CD4-positive, alpha-beta T cell treated with Interleukin-6 for 4 hours (primary cell): Measurements from ENCODE around the gene CD46.
A peak's percentile ranks its signal among the peaks of the same experiment; 100 is the strongest.

Experiments used
- DNase-seq: peaks from one replicate; pipeline ENCODE4 v3.0.0-alpha.2; 2020; ENCODE audit warnings: mixed read lengths

CD46 gene

DNA sequence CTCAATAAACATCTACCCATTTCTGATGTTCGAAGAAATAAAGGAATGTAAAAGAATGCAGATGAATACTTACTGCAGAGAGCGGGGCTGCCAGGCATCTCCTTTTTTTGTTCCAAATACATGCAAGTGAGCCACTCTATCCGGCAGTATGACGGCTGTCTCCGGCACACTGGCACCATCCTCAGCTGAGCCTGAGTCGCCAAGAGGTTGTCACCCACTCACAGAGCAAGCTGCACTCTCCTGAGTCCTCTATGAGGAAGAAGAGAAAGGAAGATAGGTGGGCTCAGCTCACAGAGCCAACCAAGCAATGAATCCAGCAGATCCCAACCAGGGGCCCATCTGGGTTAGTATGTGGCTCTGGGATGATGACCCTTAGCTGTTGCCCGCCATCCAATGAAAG is 65.3 kb downstream of the CD46 start:
- DNase-seq: no peak

DNA sequence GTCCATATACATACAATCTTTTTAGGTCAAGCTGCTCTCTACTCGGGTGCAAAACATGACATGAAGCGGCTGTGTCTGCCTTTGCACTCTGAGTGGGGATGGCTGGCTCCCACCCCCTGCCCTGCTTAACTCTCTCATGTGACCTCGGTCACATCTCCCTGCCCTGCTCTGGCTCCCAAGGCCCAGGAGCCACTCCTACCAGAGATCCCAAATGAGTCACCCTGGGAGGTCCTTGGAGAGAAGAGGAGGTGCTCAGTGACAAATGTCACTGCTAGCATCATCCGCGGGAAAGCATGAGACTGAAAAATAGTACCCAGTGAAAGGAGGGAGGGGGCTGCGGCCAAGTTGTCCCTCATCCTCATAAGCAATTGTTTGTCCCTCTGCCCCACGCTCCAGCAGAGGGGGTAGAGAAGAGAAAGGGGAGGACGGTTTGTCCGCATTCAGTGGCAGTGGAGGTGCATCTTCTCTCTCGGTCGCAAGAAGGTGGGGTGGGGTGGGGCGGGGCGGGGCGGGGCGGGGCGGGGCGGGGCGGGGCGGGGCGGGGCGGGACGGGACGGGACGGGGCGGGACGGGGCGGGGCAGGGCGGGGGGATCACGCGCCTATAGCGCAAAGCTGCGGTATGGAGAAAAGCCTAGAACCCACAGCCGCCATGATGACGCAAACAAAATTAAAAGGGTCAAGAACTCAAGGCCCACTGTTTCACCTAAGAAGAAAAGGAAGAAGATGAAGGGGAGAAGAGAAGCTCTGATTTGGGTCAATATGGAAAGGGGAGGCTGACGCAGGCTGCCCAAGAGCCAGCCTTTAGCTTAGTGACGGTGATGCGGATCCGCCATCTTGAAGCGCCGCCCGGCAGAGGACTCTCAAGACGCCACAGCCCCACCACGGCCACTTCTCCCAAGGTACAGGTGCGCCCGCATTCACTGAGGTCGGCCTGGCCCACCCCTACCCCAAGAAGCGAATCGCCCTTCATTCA is 66.2 kb downstream of the CD46 start:
- no peak for DNase-seq

DNA sequence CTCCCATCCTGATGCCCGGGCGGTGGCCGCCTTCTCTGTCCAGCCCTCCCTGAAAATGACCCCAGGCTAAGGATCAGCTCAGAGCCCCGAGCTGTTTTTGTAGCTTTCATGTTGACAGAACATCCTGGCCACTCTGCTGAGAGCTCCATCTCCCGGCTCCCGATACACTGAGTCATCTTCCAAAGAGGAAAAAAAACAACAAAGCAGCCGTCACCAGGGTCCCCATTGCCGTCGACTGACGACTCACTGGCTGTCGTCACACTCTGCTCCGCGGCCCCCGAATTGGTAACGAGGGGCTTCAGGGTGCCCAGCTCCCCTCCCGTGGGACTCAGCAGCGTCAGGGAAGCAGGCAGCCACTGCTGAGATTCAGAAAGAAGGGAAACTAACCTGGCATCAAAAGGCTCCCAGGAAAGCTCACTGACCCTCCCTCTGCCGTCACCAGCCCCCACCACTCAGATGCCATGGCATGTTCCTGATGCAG is 67.2 kb downstream of the CD46 start:
- DNase-seq: no peak

DNA sequence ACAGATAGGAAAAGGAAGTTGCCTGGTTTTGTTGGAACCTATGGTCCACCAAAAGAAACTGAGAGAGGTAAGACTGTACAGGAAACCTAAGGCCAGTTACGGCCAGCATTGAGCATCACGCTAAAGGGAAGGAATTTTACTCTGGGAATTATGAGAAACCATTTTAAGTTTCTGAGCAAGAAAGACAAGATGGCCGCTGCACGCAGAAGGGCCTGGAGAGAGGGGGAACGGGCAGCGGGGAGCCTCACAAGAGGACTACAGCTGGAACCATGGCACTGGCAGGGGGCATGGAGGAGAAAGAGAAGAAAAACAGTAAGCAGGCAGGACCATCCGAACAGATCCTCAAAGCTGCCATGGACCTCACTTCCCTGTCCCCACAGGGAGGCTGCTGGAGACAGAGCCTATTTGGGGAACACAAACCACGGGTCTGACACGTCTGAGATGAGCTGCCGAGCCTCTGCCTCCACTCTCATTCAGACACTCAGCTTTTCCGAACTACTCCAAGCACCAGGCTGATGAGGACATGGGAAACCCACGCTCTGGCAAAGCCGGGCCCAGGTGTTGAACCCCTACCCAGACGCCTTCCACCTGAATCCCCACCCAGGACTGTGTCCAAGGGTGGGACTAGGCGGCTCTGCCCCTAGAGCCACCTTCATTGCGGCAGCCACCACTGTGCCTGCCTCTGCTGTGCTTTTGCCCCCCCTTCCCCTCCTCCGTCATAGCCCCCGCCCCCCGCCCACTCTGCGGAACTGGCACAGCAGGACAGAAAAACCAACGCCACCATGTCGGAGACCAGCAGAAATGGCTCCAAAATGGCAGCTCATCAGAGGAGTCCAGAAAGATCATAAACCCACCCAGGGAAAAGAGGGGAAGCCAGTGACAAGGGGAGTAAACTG is 69.0 kb downstream of the CD46 start:
- DNase-seq: no peak

DNA sequence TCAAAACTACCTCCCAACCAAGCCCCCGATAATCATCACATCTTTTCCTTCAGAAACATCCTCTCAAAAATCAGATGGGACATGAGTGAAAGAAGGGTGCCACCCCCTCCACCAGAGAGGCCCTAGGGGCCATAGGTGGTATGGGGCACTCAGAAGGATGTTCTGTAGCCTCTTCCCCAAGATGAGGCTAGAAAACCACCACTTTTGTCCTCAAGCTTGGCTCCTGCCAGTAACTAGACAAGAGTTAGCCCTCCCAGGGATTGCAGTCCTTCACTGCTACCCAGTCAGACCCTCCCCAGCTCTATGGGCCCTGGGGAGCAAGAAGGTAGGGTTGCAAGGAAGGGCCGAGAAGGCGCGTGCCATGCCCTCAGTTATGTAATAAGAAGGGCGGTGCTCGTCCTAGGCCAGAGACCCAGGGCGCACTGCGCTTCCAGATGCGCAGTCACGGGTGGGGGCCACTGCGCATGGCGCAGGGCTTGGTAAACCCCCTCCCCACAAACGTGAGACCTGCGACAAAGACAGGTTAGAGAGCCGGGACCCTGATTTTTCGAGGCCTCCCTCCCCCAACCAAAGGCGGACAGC is 69.7 kb downstream of the CD46 start:
- DNase-seq: no peak

DNA sequence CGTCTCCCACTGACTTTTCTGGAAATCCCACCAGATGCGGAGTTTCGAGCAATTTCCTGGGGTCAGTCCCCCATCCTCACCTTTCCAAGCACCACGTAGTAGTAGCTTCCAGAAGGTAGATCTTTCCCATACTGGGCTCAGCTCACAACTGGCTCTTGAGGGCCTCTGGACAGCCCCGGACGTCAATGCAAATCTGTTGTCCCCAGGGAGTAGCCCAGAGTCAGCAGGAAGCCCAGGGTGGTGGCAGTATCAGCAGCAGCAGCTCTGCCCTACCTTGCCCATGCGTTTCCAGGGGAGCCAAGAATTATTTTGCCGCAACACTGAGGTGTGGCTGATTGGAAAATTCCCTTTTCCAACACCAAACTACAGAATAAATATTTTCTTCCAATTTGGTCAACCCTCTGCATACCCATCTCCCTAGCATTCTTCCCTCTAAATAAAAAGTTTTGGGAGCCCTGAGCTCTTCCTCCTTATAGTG is 70.3 kb downstream of the CD46 start:
- no peak for DNase-seq

DNA sequence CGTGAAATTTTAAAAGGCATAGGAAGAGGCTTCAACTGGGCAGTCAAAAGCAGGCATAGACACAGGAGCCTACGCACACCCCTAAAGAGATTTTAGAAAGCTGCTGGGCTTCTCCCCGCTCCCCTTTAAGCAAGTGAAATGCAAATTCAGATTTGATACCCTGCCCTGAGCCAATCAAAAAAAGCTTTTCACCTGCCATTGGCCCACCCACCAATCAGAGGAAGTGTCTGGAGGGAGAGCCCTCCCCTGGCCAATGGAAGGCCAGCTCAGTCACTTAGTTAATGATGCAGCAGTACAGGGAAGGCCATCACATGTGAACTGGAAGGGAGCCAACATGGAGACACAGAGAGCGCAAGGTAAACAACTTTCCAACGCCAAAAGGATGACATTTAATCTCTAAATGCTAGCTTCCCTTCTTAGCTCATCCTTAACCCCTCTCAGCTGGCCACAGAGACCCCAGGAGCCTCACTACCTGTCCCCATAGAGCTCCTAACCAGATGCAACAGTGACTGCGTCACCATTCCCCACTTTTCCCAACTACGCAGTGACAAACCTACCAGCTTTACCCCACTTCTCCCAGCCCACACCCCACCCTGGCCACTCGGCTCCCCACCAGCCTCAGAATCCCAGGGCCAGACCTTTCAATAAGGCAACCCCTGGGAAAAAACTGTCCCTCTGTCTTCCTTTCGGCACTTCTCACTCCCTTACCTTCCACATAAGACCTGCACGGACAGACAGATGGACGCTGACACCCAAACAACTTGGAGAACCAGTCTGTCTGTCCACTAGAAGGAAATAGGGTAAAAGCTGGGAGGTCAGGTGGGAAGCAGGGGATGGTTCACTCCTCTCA is 71.0 kb downstream of the CD46 start:
- DNase-seq: peak; percentile 78

DNA sequence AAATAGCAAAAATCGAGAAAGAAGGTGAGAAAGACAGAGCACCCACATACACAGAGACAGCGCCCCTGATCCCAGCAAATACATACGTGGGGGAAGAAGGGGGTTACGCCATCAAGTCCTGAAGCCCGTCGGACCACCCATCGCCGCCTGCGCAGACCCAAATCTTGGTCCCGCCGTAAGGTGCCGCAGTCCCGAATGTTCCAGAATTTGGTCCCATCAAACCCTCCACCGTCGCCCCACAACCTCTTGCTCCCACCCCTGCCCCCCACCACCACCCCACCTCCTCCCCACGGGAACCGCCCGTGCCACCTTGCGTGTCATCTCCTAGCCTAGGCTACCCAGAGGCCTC is 71.7 kb downstream of the CD46 start:
- DNase-seq: no peak

DNA sequence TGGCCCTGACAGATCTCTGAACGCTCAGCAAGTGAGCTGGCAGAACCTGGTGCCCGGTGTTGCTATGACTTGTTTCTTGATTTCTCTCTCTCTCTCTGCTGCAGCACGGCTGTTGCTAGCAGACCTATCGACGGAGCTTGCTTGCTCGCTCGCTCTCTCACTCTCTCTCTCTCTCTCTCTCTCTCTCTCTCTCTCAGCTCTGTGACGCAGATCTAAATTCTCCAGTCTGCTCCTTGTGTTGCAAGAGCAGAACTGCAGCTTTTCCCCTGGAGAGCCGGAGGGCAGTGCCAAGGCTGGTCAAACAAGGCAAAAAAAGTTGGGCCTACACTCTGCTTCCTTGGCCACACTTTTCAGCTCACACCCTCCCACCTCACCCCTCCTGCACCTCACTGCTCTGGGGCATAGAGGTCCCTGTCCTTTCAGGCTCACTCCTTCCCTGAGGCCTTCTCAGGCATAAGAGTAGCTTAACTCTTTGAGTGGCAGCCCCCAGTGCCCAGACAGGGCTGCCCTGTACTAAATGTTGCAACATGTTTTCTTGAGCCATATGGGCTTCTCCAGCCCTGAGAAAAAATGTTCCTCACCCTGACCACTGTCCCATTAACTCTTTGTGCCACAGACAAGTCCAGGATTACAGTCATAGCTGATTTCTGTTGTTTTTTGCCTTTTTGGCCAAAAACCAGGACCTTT is 72.2 kb downstream of the CD46 start:
- DNase-seq: peak; percentile 82

DNA sequence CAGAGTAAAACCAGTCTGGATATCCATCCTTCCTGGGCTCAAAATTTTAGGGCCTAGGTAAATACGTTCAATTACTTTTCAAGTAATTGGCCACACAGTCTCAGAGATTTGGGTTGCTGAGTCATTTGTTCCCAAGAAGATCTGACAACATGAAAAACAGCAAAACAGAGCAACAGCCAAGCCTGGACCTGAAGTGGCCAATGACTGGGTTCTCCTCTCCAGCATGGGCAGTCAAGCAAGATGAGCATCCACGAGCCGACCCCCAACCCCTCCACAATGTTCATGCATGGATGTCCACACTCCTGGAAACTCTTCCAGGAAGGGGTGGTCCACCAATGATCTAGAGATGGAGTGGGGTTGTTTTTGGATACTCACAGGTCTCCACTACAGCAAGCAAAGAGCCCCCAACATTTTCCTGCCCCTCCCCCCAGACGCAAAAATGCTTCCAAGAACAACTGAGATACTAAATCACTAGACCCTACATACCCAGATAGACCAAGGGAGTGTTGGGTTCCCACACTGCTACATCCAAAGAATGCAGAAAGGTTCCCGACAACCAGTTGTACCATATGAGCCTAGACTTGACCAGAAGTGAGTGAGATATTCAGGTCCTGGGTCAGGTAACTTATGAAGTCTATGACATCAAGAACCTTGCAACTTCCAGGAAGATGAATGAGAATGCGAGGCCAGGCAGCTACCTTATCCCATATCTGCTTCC is 73.0 kb downstream of the CD46 start:
- DNase-seq: no peak

DNA sequence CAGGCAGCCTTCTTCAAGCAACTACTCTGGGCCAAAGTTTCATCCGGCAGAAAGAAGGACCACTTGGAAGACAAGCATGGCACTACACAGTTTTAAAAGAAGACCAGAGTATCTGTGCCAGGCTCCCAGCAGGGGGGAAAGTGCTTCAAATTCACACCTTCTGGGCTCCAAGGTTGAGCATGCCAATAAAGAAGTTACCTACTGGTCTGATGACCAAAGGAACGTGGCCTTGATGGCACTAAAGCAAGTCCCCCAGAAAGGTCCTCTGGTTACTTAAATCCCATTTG is 73.5 kb downstream of the CD46 start:
- DNase-seq: no peak

DNA sequence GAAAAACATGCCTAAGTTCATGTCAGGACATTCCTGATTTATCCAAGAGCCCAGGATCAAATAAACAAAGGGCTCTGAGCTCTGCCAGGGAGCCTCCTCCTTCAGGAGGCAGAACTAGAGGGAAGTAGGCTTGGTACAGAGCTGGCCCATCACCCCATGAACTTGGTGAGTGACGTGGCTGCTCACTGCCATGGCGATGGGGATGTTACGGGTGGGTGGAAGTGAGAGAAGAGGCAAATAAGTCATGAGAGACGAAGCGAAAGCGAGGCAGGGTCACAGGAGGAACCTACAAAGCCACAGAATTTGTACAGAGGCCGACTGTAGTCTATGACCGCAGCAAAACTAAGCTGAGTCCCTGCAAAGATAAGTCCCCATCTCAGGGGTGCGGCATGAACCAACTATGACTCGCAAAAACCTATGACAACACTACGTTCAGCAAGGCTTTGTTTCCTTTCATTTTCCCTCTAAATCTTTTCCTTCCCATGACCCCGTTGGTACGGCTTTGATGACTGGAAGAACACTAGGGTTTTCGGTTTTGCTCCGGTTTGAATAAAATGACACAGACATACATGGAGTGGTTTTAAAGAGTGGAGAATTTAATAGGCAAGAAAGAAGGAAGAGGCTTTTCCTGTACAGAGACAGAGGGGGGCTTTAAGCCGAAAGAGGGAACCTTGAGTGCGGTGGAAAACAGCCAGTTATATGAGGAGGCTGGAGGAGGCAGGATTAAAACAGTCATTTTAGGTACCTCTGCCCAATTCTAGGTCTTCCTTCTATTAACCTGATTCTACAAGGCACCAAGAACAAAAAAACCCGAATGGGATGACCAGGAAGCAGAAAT is 74.1 kb downstream of the CD46 start:
- peak; percentile 86 for DNase-seq

DNA sequence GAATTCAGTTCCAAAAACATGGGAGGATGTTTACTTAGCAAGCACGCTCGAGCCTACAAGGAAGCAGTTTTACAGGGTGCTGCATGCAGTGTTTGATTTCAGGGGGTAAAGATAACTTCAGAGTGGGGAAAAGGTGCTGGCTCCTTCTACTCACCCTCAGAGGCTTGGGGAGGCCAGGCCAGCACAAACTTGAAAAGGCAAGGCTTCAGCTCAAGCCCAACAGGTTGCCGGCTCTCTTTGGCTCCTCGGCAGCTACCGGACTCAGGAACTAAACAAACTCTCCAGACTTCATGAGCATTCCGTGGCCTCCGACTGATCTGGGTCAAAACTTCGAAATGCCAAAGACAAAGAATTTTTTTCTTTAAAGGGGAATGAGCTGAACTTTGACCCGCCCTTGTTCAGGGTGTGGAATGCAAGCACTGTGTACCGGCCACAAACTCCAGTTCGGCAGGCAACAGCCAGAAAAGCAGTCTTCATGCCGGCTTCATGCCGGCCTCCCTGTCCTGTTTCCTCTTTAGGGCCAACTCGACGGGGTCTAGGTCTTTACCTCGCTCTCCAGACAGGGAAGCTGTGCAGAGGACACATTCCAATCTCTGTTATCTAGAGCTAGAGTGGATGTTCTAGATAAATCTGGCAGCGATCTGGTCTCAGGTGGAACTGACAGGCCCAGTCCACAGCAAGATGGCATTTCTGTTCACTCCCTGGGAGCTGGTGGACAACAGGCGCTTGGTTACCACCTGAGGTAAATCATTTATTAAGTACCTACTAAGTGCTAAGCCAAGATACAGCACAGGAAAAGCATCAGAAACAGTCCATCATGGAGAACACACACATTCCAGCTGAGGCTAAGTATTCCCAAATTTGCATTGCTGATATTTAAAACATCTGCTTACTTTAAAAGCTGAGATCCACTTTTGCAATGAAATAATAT is 75.0 kb downstream of the CD46 start:
- no peak for DNase-seq

DNA sequence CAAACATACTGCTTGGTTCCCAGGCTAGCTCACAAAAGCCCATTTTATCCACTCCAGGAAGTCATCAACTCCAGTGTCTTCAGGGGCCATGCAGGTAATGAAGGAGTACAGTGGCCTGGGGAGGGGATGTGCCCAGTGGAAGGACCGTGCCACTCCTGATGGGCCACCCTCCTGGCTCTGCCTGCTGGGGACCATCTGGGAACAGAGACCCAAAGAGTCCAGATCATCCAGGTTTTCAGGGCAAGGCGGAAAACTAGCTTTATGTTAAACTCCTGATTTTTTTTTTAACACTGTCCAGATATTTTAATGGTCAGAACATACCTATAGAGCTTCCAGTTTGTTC is 75.6 kb downstream of the CD46 start:
- no peak for DNase-seq

DNA sequence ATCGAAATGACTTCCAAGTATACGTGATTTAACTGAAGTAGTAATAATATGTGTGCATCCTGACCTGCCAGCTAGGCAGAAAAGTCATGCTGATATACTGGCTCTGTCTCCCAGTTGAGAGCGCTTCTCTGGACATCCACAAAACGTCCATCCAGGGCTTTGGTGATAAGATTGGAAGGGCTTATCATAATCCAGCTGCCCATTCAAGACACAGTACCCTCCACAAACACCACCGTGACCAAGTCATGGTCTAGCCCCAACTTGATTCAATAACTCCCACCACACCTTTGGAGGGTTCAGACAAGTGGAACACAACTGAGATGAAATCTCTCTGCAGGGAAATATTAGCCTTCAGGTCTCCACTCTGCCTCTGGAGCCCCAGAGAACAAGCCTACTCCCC is 76.2 kb downstream of the CD46 start:
- DNase-seq: no peak

DNA sequence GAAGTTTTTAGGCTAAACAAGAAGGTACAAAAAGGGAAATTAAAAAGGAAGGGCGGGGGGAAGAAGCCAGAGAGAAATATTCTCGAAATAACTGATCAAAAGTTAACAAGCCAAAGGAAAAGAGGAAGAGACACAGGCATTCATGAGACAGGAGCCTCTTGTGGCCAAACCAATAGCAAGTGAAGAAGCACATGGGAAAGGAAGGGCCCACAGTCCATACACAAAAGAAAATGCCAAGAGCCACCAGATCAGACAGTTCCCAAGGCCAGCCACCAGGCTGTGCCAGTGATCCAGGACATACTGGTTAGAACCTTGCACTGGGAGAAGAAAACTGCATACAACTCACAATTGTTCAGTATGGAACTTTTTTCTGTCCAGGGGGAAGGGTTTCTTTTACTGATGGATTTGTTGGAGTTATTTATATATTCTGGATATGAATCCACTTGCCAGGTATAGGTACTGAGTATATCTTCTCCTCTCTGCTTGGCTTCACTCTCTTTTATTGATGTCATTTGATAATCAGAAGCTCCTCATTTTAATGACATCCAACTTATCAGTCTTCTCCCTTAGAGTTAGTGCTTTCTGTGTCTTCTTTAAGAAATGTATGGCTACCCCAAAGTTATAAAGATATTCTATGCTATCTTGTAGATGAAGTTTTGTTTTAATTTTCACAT is 76.8 kb downstream of the CD46 start:
- peak; percentile 70 for DNase-seq

DNA sequence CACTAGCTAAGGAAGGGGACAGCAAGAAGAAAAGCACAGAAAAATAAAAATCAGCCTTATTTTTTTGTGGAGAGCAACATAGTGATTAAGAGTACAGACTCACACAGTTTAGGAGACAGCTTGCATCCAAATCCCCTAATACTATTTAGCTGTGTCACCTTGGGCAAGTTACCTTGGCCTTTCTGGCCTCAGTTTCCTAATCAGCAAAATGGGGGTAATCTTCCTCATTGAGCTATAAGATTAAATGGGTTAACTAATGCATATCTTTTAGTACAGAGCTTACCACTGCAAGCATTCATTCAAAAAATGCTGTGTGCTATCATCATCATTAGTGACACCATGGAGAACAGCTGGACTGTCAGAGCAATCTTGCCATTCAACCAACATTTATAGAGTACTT is 77.7 kb downstream of the CD46 start:
- DNase-seq: no peak

DNA sequence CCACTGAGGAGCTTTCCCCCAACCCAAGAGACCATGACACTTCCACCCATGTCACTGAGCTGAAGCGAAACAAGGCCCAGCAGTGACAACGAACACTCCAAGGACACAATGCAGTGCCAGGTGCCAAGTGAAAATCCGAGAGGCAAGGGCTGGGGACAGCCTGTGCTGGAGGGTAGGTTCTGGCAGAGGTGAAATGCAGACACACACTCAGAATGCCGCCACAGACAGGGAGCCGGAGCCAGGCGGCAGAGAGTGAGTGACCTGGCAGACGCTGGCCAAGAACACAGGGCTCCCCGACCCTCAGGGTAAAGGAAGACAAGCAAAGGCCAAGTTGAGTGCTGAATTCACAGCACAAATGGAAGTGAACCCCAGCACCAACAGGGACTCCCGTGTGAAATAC is 78.9 kb downstream of the CD46 start:
- no peak for DNase-seq
